Measurements from ENCODE around the gene HK3.
"Not testable (repeated sequence)": the region's sequence is repeated elsewhere in the genome, so short reads cannot be mapped to it uniquely, and the experiment has no call there.

GRCh38 chr5:176870644-176871043 lies 28.5 kb downstream of the HK3 start:
- TF ChIP-seq, protein P1, sequence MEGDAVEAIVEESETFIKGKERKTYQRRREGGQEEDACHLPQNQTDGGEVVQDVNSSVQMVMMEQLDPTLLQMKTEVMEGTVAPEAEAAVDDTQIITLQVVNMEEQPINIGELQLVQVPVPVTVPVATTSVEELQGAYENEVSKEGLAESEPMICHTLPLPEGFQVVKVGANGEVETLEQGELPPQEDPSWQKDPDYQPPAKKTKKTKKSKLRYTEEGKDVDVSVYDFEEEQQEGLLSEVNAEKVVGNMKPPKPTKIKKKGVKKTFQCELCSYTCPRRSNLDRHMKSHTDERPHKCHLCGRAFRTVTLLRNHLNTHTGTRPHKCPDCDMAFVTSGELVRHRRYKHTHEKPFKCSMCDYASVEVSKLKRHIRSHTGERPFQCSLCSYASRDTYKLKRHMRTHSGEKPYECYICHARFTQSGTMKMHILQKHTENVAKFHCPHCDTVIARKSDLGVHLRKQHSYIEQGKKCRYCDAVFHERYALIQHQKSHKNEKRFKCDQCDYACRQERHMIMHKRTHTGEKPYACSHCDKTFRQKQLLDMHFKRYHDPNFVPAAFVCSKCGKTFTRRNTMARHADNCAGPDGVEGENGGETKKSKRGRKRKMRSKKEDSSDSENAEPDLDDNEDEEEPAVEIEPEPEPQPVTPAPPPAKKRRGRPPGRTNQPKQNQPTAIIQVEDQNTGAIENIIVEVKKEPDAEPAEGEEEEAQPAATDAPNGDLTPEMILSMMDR (conservative IDR thresholded peaks at IDR 0.05), result not testable (repeated sequence)
- not testable (repeated sequence) for TF ChIP-seq ZFX (IDR thresholded peaks at IDR 0.05)

All from C4-2B (cell line).